Panc1 (cell line): Measurements from ENCODE around the gene KRT16.

Experiments used
- REST ChIP-seq, 2 experiments: IDR thresholded peaks; 2 replicates each; pipeline ENCODE4 v1.6.1; 2011 to 2012; ENCODE audit warnings: low read depth in 2 of 2, control low read depth in 1 of 2, low read length in 1 of 2, mild to moderate bottlenecking in 1 of 2, moderate library complexity in 1 of 2; ENCODE audit not compliant: insufficient read depth in 1 of 2
- SIN3A ChIP-seq: IDR thresholded peaks from 2 replicates; pipeline ENCODE4 v1.6.1; 2012; ENCODE audit warnings: low read depth, mild to moderate bottlenecking, low read length, moderate library complexity, borderline replicate concordance; ENCODE audit not compliant: insufficient read depth
- TCF7L2 ChIP-seq: IDR thresholded peaks from 2 replicates; pipeline ENCODE4 v1.6.1; 2011; ENCODE audit warnings: mild to moderate bottlenecking, low read depth, low read length, inconsistent platforms
- TF ChIP-seq, protein P1 (sequence below): fragments of 450-650 bp; IDR thresholded peaks from 2 replicates; pipeline ENCODE4 v1.5.1; 2017; ENCODE audit warnings: mild to moderate bottlenecking

GRCh38 chr17:41652461-41652970, 39.9 kb upstream of the KRT16 start:
- TF ChIP-seq, protein P1, sequence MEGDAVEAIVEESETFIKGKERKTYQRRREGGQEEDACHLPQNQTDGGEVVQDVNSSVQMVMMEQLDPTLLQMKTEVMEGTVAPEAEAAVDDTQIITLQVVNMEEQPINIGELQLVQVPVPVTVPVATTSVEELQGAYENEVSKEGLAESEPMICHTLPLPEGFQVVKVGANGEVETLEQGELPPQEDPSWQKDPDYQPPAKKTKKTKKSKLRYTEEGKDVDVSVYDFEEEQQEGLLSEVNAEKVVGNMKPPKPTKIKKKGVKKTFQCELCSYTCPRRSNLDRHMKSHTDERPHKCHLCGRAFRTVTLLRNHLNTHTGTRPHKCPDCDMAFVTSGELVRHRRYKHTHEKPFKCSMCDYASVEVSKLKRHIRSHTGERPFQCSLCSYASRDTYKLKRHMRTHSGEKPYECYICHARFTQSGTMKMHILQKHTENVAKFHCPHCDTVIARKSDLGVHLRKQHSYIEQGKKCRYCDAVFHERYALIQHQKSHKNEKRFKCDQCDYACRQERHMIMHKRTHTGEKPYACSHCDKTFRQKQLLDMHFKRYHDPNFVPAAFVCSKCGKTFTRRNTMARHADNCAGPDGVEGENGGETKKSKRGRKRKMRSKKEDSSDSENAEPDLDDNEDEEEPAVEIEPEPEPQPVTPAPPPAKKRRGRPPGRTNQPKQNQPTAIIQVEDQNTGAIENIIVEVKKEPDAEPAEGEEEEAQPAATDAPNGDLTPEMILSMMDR = no peak
- TF ChIP-seq TCF7L2 (no peak), SIN3A (no peak), REST (IDR thresholded peaks at IDR 0.05; ENCODE audit: insufficient read depth in 1 of 2, low read depth in 2 of 2, low read length in 1 of 2) (no peak)
